Inflammatory macrophage treated with lipopolysaccharide for 4 hours (primary cell): ENCODE results near the gene CLSTN2.

ENCODE experiments used
- DNase-seq: peaks from one replicate; pipeline ENCODE4 v3.0.0-alpha.2; 2020

Gene CLSTN2

DNA sequence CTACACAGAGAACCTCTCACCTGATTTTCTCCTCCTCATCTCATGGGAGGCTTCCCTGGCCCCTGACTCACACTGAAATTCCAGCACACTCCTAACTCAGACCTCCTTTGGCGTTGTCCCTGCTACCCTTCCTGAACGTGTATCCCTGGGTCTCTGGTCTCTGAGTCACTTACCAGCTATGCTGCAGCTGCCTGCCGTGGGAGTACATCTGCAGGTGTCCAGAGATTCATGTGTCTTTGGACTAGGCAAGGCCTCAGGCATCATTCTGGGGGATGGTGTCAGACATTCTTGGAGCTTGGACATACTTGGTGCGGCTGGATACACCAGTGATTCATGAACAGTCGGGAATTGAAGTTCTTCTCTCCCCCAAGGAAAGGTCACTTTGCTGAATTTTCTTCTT is 594.1 kb downstream of the CLSTN2 start:
- DNase-seq: no peak

GRCh38 chr3:140529558-140529957 is 594.6 kb downstream of the CLSTN2 start:
- no peak for DNase-seq

DNA sequence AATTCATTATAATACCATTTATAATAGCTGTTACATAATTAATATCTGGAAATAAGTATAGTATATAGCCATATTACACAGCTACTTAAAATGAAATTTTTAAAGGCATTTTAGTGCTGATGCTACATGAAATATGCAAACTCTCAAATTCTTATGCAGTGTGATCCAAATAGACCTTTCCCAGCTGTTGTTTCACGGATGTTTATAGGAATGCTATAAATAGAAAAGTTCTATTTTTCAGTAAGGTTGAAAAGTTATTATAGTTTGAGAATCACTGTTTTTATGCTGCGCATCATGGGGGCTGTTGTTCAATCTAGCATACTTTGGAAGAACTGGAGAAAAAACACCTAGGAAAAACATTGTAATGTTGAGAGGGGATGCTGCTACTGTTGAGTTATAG is 595.1 kb downstream of the CLSTN2 start:
- DNase-seq: no peak

- DNase-seq: no peak
Observed at GRCh38 chr3:140530603-140531002, 595.6 kb downstream of the CLSTN2 start.

- DNase-seq: no peak
Observed at GRCh38 chr3:140532793-140533330, 597.9 kb downstream of the CLSTN2 start.

- DNase-seq: no peak
Observed at GRCh38 chr3:140536926-140537726, 602.1 kb downstream of the CLSTN2 start.

DNA sequence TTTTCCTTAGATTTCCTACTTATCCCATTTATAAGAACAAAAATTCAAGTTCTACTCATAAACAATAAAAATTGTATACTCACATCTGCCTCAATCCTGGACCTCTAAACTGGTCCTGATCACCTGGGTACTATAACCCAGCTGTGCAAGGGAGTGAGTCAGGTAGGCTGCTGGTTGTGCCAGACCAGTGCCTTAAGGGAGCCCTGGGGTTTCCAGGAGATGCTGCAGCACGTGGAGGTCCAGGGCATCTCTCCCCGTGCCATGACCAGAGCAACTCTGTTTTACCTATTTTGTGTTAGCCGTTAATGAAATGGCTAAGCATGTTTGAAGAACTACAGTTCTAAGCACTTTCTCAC is 602.7 kb downstream of the CLSTN2 start:
- DNase-seq: no peak

DNA sequence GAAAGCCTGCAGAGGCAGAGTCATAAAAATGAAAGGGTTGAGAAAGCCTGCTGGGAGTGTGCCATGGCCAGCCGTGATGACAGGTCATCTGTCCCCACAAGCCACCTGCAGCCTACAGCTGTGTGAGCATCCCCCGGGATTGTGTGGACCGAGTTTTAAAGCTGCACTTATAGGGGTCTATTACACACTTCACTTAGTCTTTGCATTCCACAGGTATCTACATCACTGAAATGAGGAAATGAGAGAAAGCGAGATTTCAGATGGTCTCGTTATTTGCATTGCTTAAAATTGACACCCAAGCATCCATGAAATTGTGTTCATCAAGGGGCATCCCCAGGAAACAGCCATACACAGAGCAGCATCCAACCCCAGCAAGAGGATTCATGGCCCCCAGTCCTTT is 605.3 kb downstream of the CLSTN2 start:
- no peak for DNase-seq

- DNase-seq: no peak
Observed at GRCh38 chr3:140541975-140542653, 607.1 kb downstream of the CLSTN2 start.

DNA sequence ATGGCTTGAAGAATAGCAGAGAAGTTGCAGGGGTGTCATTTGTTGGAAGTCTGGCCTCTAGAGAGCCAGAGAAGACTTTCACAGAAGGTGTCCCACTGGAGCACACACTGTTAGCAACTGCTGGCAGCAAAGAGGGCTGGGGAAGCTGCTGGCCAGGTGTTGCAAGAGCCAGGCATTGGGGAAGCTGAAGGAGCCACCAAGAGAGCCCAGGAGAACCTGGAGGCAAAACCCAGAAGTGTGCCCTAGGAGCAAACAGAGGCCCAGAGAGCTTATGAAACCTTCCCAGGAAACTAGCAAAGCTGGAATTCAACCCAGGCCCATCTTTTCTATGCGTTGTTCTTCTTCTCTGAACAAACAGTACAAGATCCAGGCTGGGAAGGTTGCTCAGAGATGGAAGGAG is 610.2 kb downstream of the CLSTN2 start:
- no peak for DNase-seq

DNA sequence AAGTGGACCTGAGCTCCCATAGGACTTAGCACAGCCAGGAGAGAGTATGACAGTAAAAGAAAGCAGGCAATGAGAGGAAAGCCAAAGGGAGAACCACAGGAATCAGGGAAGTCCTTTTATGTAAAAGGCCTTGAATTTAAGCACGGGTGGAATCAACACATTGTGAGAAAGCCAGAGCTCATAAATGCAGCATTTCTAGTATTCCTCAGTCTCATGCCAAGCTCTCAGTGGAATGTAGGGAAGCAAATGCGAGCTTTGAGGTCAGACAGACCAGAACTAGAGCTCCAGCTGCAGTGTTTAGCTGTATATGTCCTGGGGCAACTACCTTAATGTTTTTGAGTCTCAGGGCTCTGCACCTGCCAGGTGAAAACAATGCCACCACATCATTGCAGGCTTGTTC is 610.8 kb downstream of the CLSTN2 start:
- DNase-seq: no peak

- no peak for DNase-seq
Observed at GRCh38 chr3:140546649-140547048, 611.7 kb downstream of the CLSTN2 start.

DNA sequence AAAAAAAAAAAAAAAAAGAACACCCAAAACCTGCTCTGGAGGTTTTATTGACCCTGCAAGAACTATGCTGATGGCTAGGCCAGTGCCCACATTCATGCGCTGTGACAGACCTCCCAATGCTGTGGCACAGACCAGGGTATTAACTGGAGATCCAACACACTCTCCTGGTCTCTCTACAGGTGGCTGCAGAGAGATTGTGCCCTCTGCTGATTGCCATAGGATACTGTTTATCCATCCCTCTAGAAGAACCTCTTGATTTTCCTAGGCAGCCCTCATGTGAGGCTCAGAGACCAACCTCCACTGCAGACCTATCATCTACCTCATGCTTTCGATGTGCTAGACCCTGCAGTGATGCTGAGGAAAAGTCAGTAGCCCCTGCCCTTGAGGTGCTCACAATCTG is 617.4 kb downstream of the CLSTN2 start:
- DNase-seq: no peak

DNA sequence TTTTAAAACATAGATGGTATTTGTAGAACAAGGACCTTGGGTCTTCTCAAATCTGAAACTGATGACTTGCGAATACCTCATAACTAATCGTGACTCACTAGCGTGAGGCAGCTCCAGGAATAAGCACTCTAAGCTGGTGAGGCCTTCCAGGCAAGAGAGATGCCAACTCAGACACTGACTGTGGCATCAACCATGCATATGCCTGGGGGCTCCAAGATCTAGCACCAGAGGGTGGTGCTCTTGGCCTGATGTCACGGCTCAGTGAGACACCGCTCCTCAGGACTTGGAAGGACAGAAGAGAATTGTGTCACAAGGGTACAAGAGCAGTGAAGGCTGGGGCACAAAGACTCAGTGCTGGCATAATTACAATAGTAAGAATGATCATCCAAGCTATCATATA is 617.9 kb downstream of the CLSTN2 start:
- DNase-seq: no peak

- no peak for DNase-seq
Observed at GRCh38 chr3:140553591-140553990, 618.6 kb downstream of the CLSTN2 start.

GRCh38 chr3:140555666-140556065 is 620.7 kb downstream of the CLSTN2 start:
- DNase-seq: no peak

DNA sequence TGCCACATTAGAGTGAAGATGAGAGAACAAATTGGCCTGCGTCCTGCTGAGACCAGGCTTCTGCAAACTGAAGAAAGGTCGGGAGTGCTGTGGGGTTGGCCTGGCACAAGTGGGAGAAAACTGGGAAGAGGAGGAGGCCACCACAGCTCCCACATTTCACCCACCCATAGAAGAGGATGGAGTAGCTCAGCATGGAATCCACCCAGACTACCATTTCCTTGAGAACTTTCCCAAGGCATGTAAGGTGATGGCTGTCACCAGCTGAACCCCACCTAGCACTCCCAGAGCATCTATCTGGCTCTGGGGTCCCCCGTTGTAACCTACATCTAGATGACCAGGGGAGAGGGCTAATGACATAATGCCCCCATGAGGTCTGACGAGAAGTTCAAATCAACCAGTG is 622.5 kb downstream of the CLSTN2 start:
- DNase-seq: no peak

DNA sequence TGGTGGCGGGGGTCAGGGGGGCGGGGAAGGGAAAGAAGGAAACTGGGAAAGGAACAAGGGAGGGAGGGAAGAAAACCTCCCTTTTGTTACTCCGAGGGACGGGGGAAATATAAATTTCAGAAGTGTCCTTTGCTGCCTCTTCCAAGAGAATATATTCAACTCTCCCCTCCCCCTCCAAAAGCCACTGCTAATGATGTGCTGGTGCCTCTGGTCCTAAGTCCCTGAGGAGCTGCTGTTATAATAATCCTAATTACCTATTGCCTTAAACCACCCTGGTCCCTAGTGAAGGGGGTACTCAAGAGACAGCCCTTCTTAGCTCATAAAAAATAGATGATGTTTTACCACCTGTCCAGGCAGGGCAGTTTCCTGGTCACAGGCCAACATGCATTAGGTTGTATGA is 624.6 kb downstream of the CLSTN2 start:
- no peak for DNase-seq

- no peak for DNase-seq
Observed at GRCh38 chr3:140563206-140563760, 628.3 kb downstream of the CLSTN2 start.

- DNase-seq: no peak
Observed at GRCh38 chr3:140568131-140568530, 633.1 kb downstream of the CLSTN2 start.

DNA sequence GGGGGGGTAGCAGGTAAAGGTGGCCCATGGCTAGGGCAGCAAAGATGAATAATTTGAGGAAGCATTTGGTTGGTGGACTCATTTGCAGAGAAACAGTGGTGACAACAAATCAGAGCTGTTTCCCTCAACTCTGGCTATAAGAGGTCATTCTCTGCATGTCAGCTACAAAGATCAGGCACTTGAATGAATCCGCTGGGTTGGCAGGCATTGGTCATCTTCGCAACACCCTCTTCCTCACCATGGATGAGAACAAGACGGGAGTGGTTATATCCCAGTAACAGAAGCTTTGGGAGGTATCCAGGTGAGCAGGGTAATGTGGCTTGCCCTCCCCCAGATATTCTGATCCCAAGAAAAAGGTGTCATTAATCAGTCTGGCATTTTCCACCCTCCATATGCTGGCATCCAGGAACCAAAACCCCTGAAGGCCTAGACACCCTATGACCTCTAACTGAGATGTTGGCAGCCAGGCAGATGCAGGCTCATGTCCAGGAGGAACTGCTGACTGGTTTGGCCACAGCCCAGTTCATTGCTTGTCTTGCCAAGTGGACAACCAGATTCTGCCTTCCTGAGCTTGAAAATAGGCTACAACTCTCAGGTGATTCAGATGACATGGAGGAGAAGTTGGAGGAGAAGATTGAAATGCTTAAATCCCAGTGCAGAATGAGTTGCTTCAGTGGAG is 634.0 kb downstream of the CLSTN2 start:
- DNase-seq: no peak

DNA sequence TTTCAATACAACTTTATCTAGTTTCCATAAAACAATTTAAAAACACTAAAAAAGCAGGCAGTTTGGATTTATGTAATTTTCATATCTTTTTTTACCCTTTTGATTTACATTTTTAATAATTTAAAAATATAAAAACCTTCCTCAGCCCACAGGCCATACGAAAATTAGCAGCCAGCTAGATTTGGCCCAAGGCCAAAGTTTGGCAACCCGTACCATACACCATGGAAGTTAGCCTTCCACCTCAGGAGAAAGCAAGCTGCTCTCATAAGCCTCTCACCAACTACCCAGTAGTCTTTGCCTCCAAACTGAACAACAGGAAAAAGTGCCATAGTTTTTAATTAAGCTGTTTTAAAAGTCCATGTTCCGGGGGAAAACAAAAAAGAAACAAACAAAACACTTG is 635.6 kb downstream of the CLSTN2 start:
- no peak for DNase-seq

- DNase-seq: no peak
Observed at GRCh38 chr3:140571836-140572235, 636.9 kb downstream of the CLSTN2 start.

GRCh38 chr3:140572334-140572733 is 637.3 kb downstream of the CLSTN2 start:
- DNase-seq: no peak
